Stomach (tissue), 4 donors: Measurements from ENCODE around the gene ADGRA1.

Experiments
- CTCF ChIP-seq, 7 experiments: fragments of 450-650 bp in 4 of 7; fragments of 200-600 bp in 3 of 7; sonication (generic) in 3 of 7; IDR thresholded peaks; one replicate each; pipeline ENCODE4 v1.5.1; 2016 to 2019; ENCODE audit warnings: antibody characterized with exemption in 7 of 7, control low read depth in 2 of 7, mild to moderate bottlenecking in 1 of 7
- EP300 ChIP-seq: sonication (generic); formaldehyde crosslinking; IDR thresholded peaks from one replicate; pipeline ENCODE4 v1.6.1; 2017; ENCODE audit warnings: antibody characterized with exemption
- POLR2A ChIP-seq, 4 donors: fragments of 450-650 bp; IDR thresholded peaks; one replicate each; pipeline ENCODE4 v1.6.1; 2016; ENCODE audit warnings: antibody characterized with exemption in 4 of 4, control low read depth in 2 of 4, mild to moderate bottlenecking in 1 of 4, moderate library complexity in 1 of 4

GRCh38 chr10:133088956-133089800, 1.5 kb downstream of the ADGRA1 start:
- TF ChIP-seq CTCF (IDR thresholded peaks at IDR 0.05) (no peak), POLR2A (IDR thresholded peaks at IDR 0.05) (no peak), EP300 (no peak)
